ENCODE results near the gene HDAC8.

DNA sequence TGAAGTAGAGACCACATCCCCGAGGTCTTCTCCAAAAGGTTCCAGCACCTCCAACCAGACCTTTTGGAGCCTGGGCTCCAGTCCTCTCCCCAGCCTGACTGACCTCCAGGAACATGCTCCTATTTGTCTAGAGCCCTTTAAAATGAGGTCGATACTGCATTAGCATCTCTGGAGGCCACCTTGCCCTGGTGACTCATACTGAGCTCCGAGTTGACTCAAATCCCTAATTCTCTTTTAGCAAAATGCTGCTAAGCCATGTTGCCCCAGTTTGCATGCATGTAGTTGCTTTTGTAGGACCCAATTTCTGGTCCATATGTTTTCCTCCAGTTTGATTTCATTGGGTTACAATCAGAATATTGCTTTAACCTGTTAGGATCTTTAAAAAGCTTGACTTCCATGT, 223.5 kb downstream of the HDAC8 start:
- TF ChIP-seq POLR2AphosphoS5 (IDR thresholded peaks at IDR 0.05; ENCODE audit: low read depth, low read length) (no peak), TAF1 (IDR thresholded peaks at IDR 0.05; ENCODE audit: borderline replicate concordance, insufficient read depth, low read length) (no peak)

Measured in PFSK-1 (cell line).